A549 (cell line): ENCODE measurements around the gene KCNN2.

ENCODE experiments used
- CTCF ChIP-seq: fragments of >200 bp; sonication (Bioruptor Twin); formaldehyde crosslinking; IDR thresholded peaks from 3 replicates; pipeline ENCODE4 v1.5.1; 2016
- POLR2A ChIP-seq: IDR thresholded peaks from 2 replicates; pipeline ENCODE4 v1.6.1; 2012; ENCODE audit warnings: mild to moderate bottlenecking, low read length
- RNF2 ChIP-seq: fragments of 200-600 bp; sonication (generic); IDR thresholded peaks from 2 replicates; pipeline ENCODE4 v1.6.1; 2016; ENCODE audit warnings: low read depth, mild to moderate bottlenecking, antibody characterized with exemption, moderate library complexity, borderline replicate concordance

DNA sequence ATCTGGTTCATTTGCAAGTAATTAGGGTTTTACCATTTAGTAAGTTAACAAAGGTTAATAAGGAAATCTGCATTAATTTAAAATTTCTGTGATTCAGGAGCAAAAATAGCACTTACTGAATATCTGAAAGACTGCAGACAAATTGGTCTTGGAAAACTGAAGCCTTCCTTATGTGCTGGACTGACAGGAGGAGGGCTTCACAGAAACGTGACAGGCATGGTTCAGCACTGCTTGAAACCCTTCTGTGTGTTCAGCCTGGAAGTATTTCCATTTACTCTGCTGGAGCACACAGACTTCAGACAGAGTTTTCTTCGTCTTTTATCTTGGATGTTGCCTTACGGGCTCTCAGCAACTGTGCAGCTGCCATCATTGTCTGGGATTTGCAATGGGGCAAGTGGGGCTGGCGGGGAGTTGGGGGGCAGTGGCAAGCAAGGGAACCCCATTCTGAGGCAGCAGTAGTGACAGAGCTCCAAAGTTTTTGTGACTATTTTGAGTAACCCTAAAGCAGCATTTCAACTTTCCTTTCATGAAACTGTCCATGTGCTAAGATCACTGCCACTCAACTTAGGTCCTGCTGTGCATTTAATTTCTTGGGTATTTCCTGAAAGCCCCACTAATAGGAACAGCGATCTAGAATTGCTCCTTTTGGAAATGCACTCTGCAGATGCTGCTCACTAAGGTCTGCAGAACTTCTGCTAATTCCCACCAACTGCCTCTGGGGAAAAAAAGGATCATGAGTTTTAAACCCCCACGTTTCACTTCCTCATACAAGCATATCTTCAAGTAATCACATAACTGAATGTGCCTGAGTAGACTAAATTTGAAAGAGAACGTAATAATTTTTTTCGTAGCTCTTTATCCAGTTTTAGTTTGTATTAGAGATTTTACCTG is 56.6 kb downstream of the KCNN2 start:
- TF ChIP-seq POLR2A (no peak), CTCF (no peak), RNF2 (no peak)
